HG03064 (cell line): ENCODE data around the gene PPFIBP1.

ENCODE experiments used
- ATAC-seq: cut with Tn5 transposase; IDR thresholded peaks from one replicate; pipeline ENCODE4 v1.9.1; 2021; ENCODE audit warnings: low read depth; ENCODE audit not compliant: unreplicated experiment

The PPFIBP1 gene

GRCh38 chr12:27743601-27744000, 219.6 kb downstream of the PPFIBP1 start:
- no peak for ATAC-seq
